NCI-H524 treated with DMSO at 0.1 percent for 48 hours (cell line): ENCODE data around the gene PEX10.
A peak's percentile ranks its signal among the peaks of the same experiment; 100 is the strongest.

ENCODE experiments used
- DNase-seq: peaks from one replicate; lab custom pipeline; 2025; lab: John Stamatoyannopoulos, UW

Gene PEX10

GRCh38 chr1:2422523-2422922 lies 10.2 kb upstream of the PEX10 start:
- no peak for DNase-seq

GRCh38 chr1:2419416-2419815 lies 7.1 kb upstream of the PEX10 start:
- no peak for DNase-seq

GRCh38 chr1:2418791-2419320 lies 6.5 kb upstream of the PEX10 start:
- no peak for DNase-seq

GRCh38 chr1:2417833-2418225 lies 5.5 kb upstream of the PEX10 start:
- DNase-seq: no peak

GRCh38 chr1:2417083-2417832 lies 4.9 kb upstream of the PEX10 start:
- no peak for DNase-seq

- DNase-seq: no peak
Observed at GRCh38 chr1:2416403-2416802, 4.0 kb upstream of the PEX10 start.

GRCh38 chr1:2415801-2416208 lies 3.4 kb upstream of the PEX10 start:
- no peak for DNase-seq

GRCh38 chr1:2415337-2415736 lies 3.0 kb upstream of the PEX10 start:
- DNase-seq: no peak

GRCh38 chr1:2414297-2414958 lies 2.1 kb upstream of the PEX10 start:
- DNase-seq: peak; percentile 8

GRCh38 chr1:2413495-2414296 lies 1.3 kb upstream of the PEX10 start:
- no peak for DNase-seq

GRCh38 chr1:2412773-2413494 lies 570 bp upstream of the PEX10 start:
- DNase-seq: no peak

- DNase-seq: no peak
Observed at GRCh38 chr1:2411801-2412394, 466 bp downstream of the PEX10 start.

- DNase-seq: no peak
Observed at GRCh38 chr1:2409745-2410144, 2.6 kb downstream of the PEX10 start.

- no peak for DNase-seq
Observed at GRCh38 chr1:2408859-2409276, 3.5 kb downstream of the PEX10 start.

GRCh38 chr1:2408456-2408855 lies 3.9 kb downstream of the PEX10 start:
- DNase-seq: no peak

- no peak for DNase-seq
Observed at GRCh38 chr1:2407991-2408275, 4.4 kb downstream of the PEX10 start.

GRCh38 chr1:2407166-2407990 lies 5.0 kb downstream of the PEX10 start:
- DNase-seq: no peak

- DNase-seq: no peak
Observed at GRCh38 chr1:2406451-2407041, 5.8 kb downstream of the PEX10 start.

GRCh38 chr1:2405588-2406295 lies 6.6 kb downstream of the PEX10 start:
- no peak for DNase-seq
